Cardiac ventricle fibroblast (primary cell): ENCODE measurements around the gene OR2M7. TPM values are rescaled to one million over a fixed set of nuclear protein-coding genes. Genes with fewer than 3 reads are reported as not detected.

ENCODE experiments used
- total RNA-seq: library from RNA; depleted of rRNA; stranded (reverse); fragments of >200 nt; gene quantifications from 2 replicates; pipeline ENCODE4 v1.2.3, GENCODE V29; 2015

Gene OR2M7, protein sequence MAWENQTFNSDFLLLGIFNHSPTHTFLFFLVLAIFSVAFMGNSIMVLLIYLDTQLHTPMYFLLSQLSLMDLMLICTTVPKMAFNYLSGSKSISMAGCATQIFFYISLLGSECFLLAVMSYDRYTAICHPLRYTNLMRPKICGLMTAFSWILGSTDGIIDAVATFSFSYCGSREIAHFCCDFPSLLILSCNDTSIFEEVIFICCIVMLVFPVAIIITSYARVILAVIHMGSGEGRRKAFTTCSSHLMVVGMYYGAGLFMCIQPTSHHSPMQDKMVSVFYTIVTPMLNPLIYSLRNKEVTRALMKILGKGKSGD
- total RNA-seq = not detected in 2 replicates

DNA sequence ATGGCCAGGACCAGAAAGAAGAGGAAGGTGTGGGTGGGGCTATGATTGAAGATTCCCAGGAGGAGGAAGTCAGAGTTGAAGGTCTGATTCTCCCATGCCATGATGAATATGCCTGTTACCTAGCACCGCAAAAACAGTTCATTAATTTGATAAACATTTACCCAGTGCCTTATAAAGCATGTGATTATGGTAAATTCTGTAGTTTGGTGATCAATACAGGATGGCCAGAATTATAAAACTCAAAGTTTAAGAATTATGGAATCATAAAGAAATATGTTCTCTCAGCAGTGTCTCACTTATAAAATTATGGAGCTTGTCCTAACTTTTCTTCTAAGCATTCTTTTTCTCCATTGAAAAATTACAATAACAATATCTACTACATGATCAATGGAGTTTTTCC is at the start of gene OR2M7:
OR2M7 (minus strand) TSS at position 101 of the 400 bp plus-strand sequence; CDS start at position 101, 0 bp downstream.

GRCh38 chr1:248361121-248361715 is 36.9 kb upstream of the OR2M7 start, which contains the start of gene OR2T4:
Gene OR2T4, plus strand, starts transcription at chr1:248361665. Its CDS starts 0 bp downstream, at chr1:248361665.

GRCh38 chr1:248348475-248348874 is 24.1 kb upstream of the OR2M7 start, which contains the start of gene OR14C36:
Gene OR14C36, plus strand, starts transcription at chr1:248348775. Its CDS starts 0 bp downstream, at chr1:248348775.

GRCh38 chr1:248303324-248303723 is 21.0 kb downstream of the OR2M7 start, which contains the start of gene OR2T12:
Gene OR2T12, minus strand, starts transcription at chr1:248303424. Its CDS starts 7,846 bp downstream, at chr1:248295578.

GRCh38 chr1:248277876-248278275 is 46.5 kb downstream of the OR2M7 start, which contains the start of gene OR2T33:
Gene OR2T33, minus strand, starts transcription at chr1:248277976. Its CDS starts 4,162 bp downstream, at chr1:248273814.

Other genes with a start within 250 kb of the OR2M7 start
- not detected in 2 replicates for gene OR2L13, start 229.4 kb downstream of the OR2M7 start, total RNA-seq
- gene OR2M5, start 179.4 kb downstream of the OR2M7 start, total RNA-seq = not detected in 2 replicates
- gene OR2M2, start 149.7 kb downstream of the OR2M7 start, total RNA-seq = not detected in 2 replicates
- not detected in 2 replicates for gene OR2M3, start 127.3 kb downstream of the OR2M7 start, total RNA-seq
- not detected in 2 replicates for gene OR2M4, start 93.2 kb downstream of the OR2M7 start, total RNA-seq
- not detected in 2 replicates for gene OR2T33, start 46.6 kb downstream of the OR2M7 start, total RNA-seq
- gene OR2T12, start 21.1 kb downstream of the OR2M7 start, total RNA-seq = not detected in 2 replicates
- gene OR14C36, start 24.2 kb upstream of the OR2M7 start, total RNA-seq = not detected in 2 replicates
- gene OR2T4, start 37.1 kb upstream of the OR2M7 start, total RNA-seq = not detected in 2 replicates
- gene OR2T6, start 51.2 kb upstream of the OR2M7 start, total RNA-seq = not detected in 2 replicates
- not detected in 2 replicates for gene OR2T1, start 78.5 kb upstream of the OR2M7 start, total RNA-seq
- gene OR2T2, start 121.1 kb upstream of the OR2M7 start, total RNA-seq = not detected in 2 replicates
- gene OR2T3, start 148.8 kb upstream of the OR2M7 start, total RNA-seq = not detected in 2 replicates
- gene OR2T5, start 164.0 kb upstream of the OR2M7 start, total RNA-seq = not detected in 2 replicates
- gene OR2G6, start 183.5 kb upstream of the OR2M7 start, total RNA-seq = not detected in 2 replicates
- not detected in 2 replicates for gene OR2T29, start 238.2 kb upstream of the OR2M7 start, total RNA-seq